Hepatocyte (in vitro differentiated cells): ENCODE results near the gene LNPEP. TPM values are rescaled to one million over a fixed set of nuclear protein-coding genes. Genes with fewer than 3 reads are reported as not detected.

Experiments used
- DNase-seq: peaks from one replicate; pipeline ENCODE4 v3.0.0-alpha.2; 2016; ENCODE audit warnings: low spot score
- H2AFZ ChIP-seq: fragments of 200-600 bp; sonication (generic); 2 replicates; pipeline ENCODE4 v1.6.0; 2016; ENCODE audit warnings: antibody characterized with exemption, mild to moderate bottlenecking
- H3K27ac ChIP-seq: fragments of 200-600 bp; sonication (generic); 2 replicates; pipeline ENCODE4 v1.5.1; 2016; ENCODE audit warnings: mild to moderate bottlenecking
- H3K27me3 ChIP-seq: fragments of 200-600 bp; sonication (generic); 2 replicates; pipeline ENCODE4 v1.6.1; 2016
- H3K36me3 ChIP-seq: fragments of 200-600 bp; sonication (generic); replicated peaks from 2 replicates; pipeline ENCODE4 v1.5.1; 2016; ENCODE audit warnings: low read depth; ENCODE audit not compliant: insufficient read depth
- H3K4me1 ChIP-seq: fragments of 200-600 bp; sonication (generic); 2 replicates; pipeline ENCODE4 v1.5.1; 2016; ENCODE audit warnings: mild to moderate bottlenecking, moderate library complexity; ENCODE audit not compliant: insufficient read depth
- H3K4me2 ChIP-seq: fragments of 200-600 bp; sonication (generic); 2 replicates; pipeline ENCODE4 v1.6.0; 2016
- H3K4me3 ChIP-seq: fragments of 200-600 bp; sonication (generic); 2 replicates; pipeline ENCODE4 v1.5.1; 2016; ENCODE audit warnings: mild to moderate bottlenecking
- H3K79me2 ChIP-seq: fragments of 200-600 bp; sonication (generic); 2 replicates; pipeline ENCODE4 v1.6.0; 2017; ENCODE audit warnings: mild to moderate bottlenecking
- H3K9me2 ChIP-seq: fragments of 200-600 bp; sonication (generic); replicated peaks from 2 replicates; pipeline ENCODE4 v1.6.0; 2017; ENCODE audit warnings: mild to moderate bottlenecking; ENCODE audit not compliant: insufficient read depth
- H3K9me3 ChIP-seq: fragments of 200-600 bp; sonication (generic); 2 replicates; pipeline ENCODE4 v1.5.1; 2016; ENCODE audit warnings: low read depth, mild to moderate bottlenecking
- H4K20me1 ChIP-seq: fragments of 200-600 bp; sonication (generic); 2 replicates; pipeline ENCODE4 v1.6.0; 2016; ENCODE audit warnings: mild to moderate bottlenecking; ENCODE audit not compliant: insufficient read depth, poor library complexity, severe bottlenecking
- EZH2 ChIP-seq: fragments of 200-600 bp; sonication (generic); IDR thresholded peaks from 2 replicates; pipeline ENCODE4 v1.6.1; 2016; ENCODE audit warnings: antibody characterized with exemption, mild to moderate bottlenecking, borderline replicate concordance
- EZH2phosphoT487 ChIP-seq: fragments of 200-600 bp; sonication (generic); IDR thresholded peaks from one replicate; pipeline ENCODE4 v1.6.1; 2018; ENCODE audit warnings: antibody characterized with exemption, mild to moderate bottlenecking, low read depth, moderate library complexity; ENCODE audit not compliant: unreplicated experiment, severe bottlenecking
- WGBS: methylation state at CpG from one replicate; pipeline ENCODE4 v1.1.6; 2016; ENCODE audit warnings: low lambda C conversion rate; ENCODE audit errors: missing lambda C conversion rate; 5-methylcytosine and 5-hydroxymethylcytosine counted together
- polyA plus RNA-seq: library from polyadenylated mRNA; unstranded; fragments of >200 nt; fragmentation: Nextera tagmentation; extraction: Ambion mirVana; gene quantifications from 2 replicates; pipeline ENCODE4 v1.2.1, GENCODE V29; 2016
- total RNA-seq: library from RNA; depleted of rRNA; stranded (reverse); fragments of >200 nt; gene quantifications from 2 replicates; pipeline ENCODE4 v1.2.3, GENCODE V29; 2014
- TF ChIP-seq, protein P1 (sequence below): fragments of 200-600 bp; sonication (generic); IDR thresholded peaks from 2 replicates; pipeline ENCODE4 v1.5.1; 2016; ENCODE audit warnings: antibody characterized with exemption, mild to moderate bottlenecking; ENCODE audit not compliant: poor library complexity

LNPEP gene
- total and polyA plus RNA-seq, 2 experiments from 2014 or later = 4.9 to 32.6 TPM

DNA sequence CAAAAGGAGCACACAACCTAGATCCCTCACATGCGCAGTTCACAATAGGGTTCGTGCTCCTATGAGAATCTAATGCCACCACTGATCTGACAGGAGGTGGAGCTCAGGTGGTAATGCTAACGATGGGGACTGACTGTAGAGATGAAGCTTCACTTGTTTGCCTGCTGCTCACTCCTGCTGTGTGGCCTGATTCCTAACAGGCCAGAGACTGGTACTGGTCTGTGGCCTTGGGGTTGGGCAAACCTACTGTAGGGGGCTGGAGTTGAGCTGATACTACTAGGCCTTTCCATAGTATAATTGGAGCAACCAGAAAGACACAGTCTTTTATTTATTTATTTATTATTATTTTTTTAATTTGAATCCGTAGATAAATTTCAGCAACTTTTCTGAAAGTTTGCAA lies 5.3 kb downstream of the LNPEP start:
- Histone ChIP-seq H3K27me3 (no peaks in the 10 kb centered on the region), H3K9me3 (no peaks in the 10 kb centered on the region), H4K20me1 (peaks cover 4% of the 10 kb centered on the region), H3K4me3 (no peak overlapping the region), H3K79me2 (peaks cover 98% of the 10 kb centered on the region), H3K27ac (no peak overlapping the region), H3K36me3 (no peaks in the 10 kb centered on the region), H2AFZ (no peak overlapping the region), H3K9me2 (no peaks in the 10 kb centered on the region), H3K4me1 (peaks cover 7% of the 10 kb centered on the region), H3K4me2 (no peak overlapping the region)
- TF ChIP-seq EZH2 = no peak
- TF ChIP-seq, protein P1, sequence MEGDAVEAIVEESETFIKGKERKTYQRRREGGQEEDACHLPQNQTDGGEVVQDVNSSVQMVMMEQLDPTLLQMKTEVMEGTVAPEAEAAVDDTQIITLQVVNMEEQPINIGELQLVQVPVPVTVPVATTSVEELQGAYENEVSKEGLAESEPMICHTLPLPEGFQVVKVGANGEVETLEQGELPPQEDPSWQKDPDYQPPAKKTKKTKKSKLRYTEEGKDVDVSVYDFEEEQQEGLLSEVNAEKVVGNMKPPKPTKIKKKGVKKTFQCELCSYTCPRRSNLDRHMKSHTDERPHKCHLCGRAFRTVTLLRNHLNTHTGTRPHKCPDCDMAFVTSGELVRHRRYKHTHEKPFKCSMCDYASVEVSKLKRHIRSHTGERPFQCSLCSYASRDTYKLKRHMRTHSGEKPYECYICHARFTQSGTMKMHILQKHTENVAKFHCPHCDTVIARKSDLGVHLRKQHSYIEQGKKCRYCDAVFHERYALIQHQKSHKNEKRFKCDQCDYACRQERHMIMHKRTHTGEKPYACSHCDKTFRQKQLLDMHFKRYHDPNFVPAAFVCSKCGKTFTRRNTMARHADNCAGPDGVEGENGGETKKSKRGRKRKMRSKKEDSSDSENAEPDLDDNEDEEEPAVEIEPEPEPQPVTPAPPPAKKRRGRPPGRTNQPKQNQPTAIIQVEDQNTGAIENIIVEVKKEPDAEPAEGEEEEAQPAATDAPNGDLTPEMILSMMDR = no peak
- TF ChIP-seq EZH2phosphoT487 = no peak
- WGBS = 86% methylated on average over 4 of the region's 4 CpGs
- no peak for DNase-seq

DNA sequence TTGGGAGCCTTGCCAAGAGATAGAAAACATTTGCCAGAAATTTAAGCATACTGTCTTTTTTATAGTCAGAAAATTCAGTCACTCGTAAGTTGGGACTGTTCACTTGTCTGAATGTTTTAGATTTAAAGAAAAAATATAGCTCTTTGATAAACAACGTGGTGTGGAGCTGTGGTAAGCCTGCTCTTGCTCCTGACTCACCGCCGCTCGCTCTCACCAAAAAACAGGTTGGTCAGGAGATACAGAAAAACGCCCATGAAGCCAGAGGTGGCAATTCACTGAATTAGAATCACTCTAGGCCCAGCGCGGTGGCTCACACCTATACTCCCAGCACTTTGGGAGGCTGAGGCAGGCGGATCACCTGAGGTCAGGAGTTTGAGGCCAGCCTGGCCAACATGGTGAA lies 6.2 kb downstream of the LNPEP start:
- Histone ChIP-seq H3K27ac (no peak overlapping the region), H2AFZ (no peak overlapping the region), H4K20me1 (peaks cover 7% of the 10 kb centered on the region), H3K4me3 (no peak overlapping the region), H3K36me3 (no peaks in the 10 kb centered on the region), H3K9me3 (no peaks in the 10 kb centered on the region), H3K79me2 (peaks cover 99% of the 10 kb centered on the region), H3K4me1 (peaks cover 7% of the 10 kb centered on the region), H3K9me2 (no peaks in the 10 kb centered on the region), H3K4me2 (no peak overlapping the region), H3K27me3 (no peaks in the 10 kb centered on the region)
- DNase-seq = no peak
- TF ChIP-seq, protein P1 = no peak
- no peak for TF ChIP-seq EZH2
- no peak for TF ChIP-seq EZH2phosphoT487
- WGBS = 95% methylated on average over 9 of the region's 9 CpGs

DNA sequence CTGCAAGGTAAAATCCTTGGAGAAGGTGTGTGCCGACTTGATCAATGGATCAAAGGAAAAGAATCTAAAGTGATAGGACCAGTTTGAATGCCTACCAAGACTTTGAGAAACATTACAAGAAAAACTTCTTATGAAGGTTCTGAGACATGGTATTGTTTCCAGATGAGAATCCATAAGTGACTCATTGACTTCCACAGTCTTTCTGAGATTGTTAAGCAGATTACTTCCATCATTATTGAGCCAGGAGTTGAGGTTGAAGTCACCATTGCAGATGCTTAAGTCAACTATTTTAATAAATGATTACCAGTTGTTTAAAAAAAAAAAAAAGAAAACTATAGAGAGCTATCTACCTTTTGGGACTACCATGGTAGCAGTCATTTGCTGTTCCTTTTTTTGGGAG lies 7.0 kb downstream of the LNPEP start:
- Histone ChIP-seq H3K27ac (no peak overlapping the region), H4K20me1 (peaks cover 7% of the 10 kb centered on the region), H3K4me2 (no peak overlapping the region), H2AFZ (no peak overlapping the region), H3K4me3 (no peak overlapping the region), H3K79me2 (peaks cover 99% of the 10 kb centered on the region), H3K9me3 (no peaks in the 10 kb centered on the region), H3K36me3 (no peaks in the 10 kb centered on the region), H3K4me1 (no peaks in the 10 kb centered on the region), H3K9me2 (no peaks in the 10 kb centered on the region), H3K27me3 (no peaks in the 10 kb centered on the region)
- no peak for DNase-seq
- TF ChIP-seq, protein P1 = no peak
- TF ChIP-seq EZH2phosphoT487 (no peak), EZH2 (no peak)
- WGBS = 100% methylated on average over 1 of the region's 1 CpG

DNA sequence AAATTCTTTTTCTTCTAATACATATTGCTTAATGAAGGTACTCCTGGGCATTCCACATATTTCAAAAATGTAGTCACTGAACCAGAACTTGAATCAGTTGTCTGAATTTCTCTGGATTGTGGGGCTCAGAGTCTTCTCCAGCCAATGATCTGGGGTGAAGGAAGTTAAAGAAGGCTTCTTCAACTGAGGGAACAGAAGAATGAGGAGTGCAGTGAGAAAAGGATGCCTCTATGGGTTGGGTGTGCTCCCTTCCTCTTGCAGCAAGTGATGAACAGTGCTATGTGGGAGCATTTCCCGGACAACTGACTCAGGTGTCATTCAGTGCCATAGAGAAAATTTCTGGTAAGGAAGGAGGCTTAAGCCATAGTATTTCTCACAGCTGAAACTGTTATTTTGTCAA lies 7.9 kb downstream of the LNPEP start:
- peaks cover 99% of the 10 kb centered on the region for H3K79me2 ChIP-seq
- peaks cover 3% of the 10 kb centered on the region for H4K20me1 ChIP-seq
- H2AFZ ChIP-seq = no peak overlapping the region
- H3K36me3 ChIP-seq = no peaks in the 10 kb centered on the region
- no peak for DNase-seq
- no peaks in the 10 kb centered on the region for H3K27me3 ChIP-seq
- H3K9me2 ChIP-seq = no peaks in the 10 kb centered on the region
- TF ChIP-seq, protein P1 = no peak
- TF ChIP-seq EZH2phosphoT487 = no peak
- no peak for TF ChIP-seq EZH2
- no peaks in the 10 kb centered on the region for H3K4me1 ChIP-seq
- H3K4me2 ChIP-seq = no peak overlapping the region
- no peak overlapping the region for H3K4me3 ChIP-seq
- no peak overlapping the region for H3K27ac ChIP-seq
- WGBS = 93% methylated on average over 1 of the region's 1 CpG
- H3K9me3 ChIP-seq = no peaks in the 10 kb centered on the region
